H1 (cell line): ENCODE results near the gene NEURL1B.

Experiments
- EZH2 ChIP-seq: fragments of 200-600 bp; sonication (generic); IDR thresholded peaks from 2 replicates; pipeline ENCODE4 v1.7.1; 2012; ENCODE audit warnings: low read depth, mild to moderate bottlenecking, moderate library complexity, low read length, inconsistent platforms; ENCODE audit not compliant: severe bottlenecking
- GABPA ChIP-seq: IDR thresholded peaks from 2 replicates; pipeline ENCODE4 v1.6.1; 2011; ENCODE audit warnings: mild to moderate bottlenecking, low read length, moderate library complexity, borderline replicate concordance; ENCODE audit not compliant: insufficient read depth
- POLR2A ChIP-seq, 2 experiments: IDR thresholded peaks; 1 replicate in 1 of 2; 2 replicates in 1 of 2; pipeline ENCODE4 v1.6.1; 2011; ENCODE audit warnings: low read depth in 2 of 2, low read length in 2 of 2, mild to moderate bottlenecking in 2 of 2; ENCODE audit errors: control extremely low read depth in 1 of 2
- RFX5 ChIP-seq: IDR thresholded peaks from 2 replicates; pipeline ENCODE4 v1.6.1; 2011; ENCODE audit warnings: low read depth, low read length, improper control_type of control experiment, borderline replicate concordance
- SRF ChIP-seq: IDR thresholded peaks from 2 replicates; pipeline ENCODE4 v1.6.1; 2011; ENCODE audit warnings: mild to moderate bottlenecking, low read depth, low read length, moderate library complexity
- YY1 ChIP-seq: IDR thresholded peaks from 2 replicates; pipeline ENCODE4 v1.6.1; 2011; ENCODE audit warnings: low read depth, mild to moderate bottlenecking, low read length
- TF ChIP-seq, protein P1 (sequence below), 3 experiments: IDR thresholded peaks; 1 replicate in 2 of 3; 2 replicates in 1 of 3; pipeline versions ENCODE4 v1.5.1 to v1.6.1; 2011; ENCODE audit warnings: low read length in 3 of 3, mild to moderate bottlenecking in 3 of 3, inconsistent platforms in 2 of 3, low read depth in 1 of 3, moderate library complexity in 1 of 3; ENCODE audit not compliant: insufficient read depth in 1 of 3; ENCODE audit errors: control extremely low read depth in 1 of 3

DNA sequence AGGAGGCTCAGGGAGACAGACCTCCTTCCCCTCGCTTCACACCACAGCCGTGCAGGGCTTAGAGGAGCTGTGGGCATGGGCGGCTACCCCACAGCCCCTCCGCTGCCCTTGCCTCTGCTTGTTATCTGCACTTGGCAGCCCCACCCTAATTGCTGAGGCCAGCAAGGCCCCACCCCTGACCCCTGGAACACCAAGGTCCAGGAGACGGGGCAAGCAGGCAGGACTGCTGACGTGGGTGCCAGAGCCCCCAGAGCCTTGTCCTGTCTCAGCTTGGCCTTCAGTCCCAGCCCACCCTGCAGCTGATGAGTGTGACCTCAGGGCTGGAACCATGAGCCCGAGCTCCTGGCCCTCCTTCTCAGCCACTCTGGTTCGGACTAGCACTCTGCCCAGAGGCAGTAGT is 29.1 kb upstream of the NEURL1B start:
- TF ChIP-seq EZH2 = no peak
- no peak for TF ChIP-seq POLR2A (IDR thresholded peaks at IDR 0.05; ENCODE audit: control extremely low read depth in 1 of 2, low read depth in 2 of 2, low read length in 2 of 2)
- TF ChIP-seq, protein P1, sequence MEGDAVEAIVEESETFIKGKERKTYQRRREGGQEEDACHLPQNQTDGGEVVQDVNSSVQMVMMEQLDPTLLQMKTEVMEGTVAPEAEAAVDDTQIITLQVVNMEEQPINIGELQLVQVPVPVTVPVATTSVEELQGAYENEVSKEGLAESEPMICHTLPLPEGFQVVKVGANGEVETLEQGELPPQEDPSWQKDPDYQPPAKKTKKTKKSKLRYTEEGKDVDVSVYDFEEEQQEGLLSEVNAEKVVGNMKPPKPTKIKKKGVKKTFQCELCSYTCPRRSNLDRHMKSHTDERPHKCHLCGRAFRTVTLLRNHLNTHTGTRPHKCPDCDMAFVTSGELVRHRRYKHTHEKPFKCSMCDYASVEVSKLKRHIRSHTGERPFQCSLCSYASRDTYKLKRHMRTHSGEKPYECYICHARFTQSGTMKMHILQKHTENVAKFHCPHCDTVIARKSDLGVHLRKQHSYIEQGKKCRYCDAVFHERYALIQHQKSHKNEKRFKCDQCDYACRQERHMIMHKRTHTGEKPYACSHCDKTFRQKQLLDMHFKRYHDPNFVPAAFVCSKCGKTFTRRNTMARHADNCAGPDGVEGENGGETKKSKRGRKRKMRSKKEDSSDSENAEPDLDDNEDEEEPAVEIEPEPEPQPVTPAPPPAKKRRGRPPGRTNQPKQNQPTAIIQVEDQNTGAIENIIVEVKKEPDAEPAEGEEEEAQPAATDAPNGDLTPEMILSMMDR (IDR thresholded peaks at IDR 0.05; ENCODE audit: control extremely low read depth in 1 of 3, insufficient read depth in 1 of 3, low read depth in 1 of 3, low read length in 3 of 3) = no peak
- no peak for TF ChIP-seq YY1
- TF ChIP-seq SRF = no peak
- TF ChIP-seq GABPA = no peak
- TF ChIP-seq RFX5 = no peak
